GM19025 (cell line): ENCODE measurements around the gene RHBDD1.
A peak's percentile ranks its signal among the peaks of the same experiment; 100 is the strongest.
"Not testable (repeated sequence)": the region's sequence is repeated elsewhere in the genome, so short reads cannot be mapped to it uniquely, and the experiment has no call there.

ENCODE experiments used
- ATAC-seq: cut with Tn5 transposase; IDR thresholded peaks from one replicate; pipeline ENCODE4 v1.9.1; 2021; ENCODE audit warnings: mild to moderate bottlenecking, low read depth, moderate library complexity; ENCODE audit not compliant: unreplicated experiment

RHBDD1 gene

DNA sequence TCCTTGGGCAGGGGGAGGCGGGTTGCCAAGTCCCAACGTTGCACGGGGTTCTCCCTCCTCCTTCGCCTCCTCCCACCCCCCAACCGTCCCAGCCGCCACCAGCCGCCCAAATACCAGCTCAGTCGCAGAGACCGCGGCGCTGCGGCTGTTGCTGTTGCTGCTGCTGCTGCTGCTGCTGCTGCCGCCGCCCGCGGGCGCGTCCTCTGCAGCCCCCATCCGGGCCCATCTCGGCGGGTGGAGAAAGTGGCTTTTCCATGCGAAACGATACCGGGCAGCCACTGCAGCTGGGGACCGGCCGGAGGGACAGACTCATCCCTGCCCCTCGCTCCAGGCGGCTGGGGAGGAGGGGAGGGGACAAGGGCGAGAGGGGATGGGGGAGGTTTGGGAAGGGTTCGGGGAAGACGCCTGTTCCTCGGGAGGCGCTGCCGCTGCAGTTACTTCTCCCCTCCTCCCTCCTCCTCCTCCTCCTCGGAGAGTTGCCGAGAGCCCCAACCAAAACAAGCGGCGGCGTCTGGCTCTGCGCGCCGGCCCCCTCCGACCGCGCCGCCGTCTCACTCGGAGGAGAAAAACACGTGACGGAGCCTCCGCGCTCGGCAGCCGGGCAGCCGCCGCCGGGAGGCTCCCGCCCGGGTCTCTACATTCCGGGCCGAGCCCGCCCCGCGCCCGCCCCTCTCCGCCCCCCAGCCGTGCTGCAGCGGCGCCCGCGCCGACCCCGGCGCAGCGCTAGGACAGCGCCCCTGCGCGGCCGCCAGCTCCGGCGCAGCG, 36.5 kb upstream of the RHBDD1 start, which contains the start of gene IRS1:
TSS of gene IRS1 (minus strand) at position 610 of the 765 bp plus-strand sequence. CDS start 1,082 bp downstream, outside the sequence.
- peak; percentile 28 for ATAC-seq

DNA sequence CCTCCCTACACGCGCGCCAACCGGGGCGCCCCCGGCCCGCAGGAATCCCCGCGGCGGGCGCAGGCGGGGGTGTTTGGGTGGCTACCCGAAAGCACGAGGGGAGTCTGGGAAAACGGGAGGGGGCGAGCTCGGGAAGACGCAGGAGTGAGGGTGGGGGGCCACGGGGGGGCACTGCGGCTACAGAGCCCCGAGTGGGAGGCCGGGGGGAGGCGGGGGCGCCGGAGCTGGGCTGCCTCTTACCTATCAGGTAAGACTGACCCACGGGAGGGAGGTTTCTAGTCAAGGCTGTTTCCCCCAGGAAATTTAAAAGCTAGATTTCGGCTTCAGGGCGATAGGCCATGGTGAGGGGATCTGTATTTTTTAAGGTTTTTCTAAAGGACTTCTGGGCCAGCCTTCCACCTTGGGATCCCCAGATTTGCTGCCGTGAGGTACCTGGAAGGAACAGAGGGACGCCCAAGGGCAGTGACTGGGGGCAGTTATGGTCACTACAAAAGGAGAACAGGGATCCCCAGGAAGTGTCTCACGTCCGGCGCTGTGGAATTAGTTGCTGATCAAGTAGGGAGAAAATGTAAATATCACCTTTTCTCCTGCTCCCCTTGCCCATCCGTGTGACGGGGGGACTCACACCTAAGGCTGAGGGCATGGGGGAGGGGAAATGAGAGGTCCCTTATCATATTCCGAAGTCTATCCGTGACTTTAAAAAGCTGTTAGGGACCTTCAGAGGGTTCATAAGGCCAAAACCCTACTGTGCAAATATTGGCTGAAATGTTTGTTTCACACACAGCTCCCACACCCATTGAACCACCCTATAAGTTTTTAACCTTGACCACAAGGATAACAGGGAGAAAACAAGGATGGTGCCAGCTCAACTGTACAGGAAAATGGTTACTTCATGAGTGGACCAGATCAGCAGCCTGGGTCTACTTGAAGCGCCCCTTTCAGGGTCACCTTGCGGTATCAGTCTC, 35.6 kb upstream of the RHBDD1 start:
- no peak for ATAC-seq

GRCh38 chr2:226800941-226801784, 34.7 kb upstream of the RHBDD1 start:
- peak; percentile 77 for ATAC-seq

- no peak for ATAC-seq
These were observed 33.3 kb upstream of the RHBDD1 start for GRCh38 chr2:226802573-226802972.

DNA sequence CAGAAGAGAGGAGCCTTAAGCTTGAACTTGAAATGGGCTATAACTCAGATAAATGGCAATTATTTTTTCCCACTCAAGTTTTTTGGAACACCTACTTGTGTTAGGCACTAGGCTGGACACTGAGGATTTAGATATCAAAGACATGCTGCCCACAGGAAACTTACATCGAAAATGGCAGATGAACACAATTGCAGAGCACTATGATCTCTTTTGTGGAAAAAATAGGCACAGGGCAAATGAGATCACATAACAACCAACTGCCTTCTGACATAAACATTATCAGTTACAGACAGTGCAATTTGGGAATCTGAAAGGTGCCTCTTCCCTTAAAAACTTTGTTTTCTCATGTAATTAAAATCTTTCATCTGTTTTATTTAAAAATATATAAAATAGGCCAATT, 32.4 kb upstream of the RHBDD1 start:
- no peak for ATAC-seq

DNA sequence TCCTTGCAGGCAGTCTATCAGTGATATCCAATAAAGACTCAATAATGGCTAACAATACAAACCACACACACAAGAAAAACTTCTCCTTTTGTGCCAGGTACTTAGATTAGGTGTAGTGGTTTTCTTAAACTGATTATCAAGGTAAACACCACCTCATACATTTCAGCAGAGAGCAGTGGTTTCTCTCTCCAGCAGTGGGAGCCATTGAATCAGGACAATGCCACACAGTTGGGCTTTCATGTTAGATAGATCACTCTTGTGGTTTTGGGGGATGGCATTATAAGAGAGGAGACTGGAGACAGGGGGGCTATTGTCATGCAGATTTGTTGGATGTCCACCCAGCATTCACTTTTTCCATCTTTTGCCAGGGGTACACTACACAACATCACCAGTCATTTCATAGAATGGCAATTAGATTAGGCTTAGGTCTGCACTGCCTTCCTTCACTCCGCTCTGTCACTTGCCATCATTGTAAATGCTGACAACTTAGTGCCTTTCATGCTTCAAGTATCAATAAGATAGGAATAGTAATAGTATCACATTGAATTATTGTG, 22.6 kb upstream of the RHBDD1 start:
- ATAC-seq: no peak

DNA sequence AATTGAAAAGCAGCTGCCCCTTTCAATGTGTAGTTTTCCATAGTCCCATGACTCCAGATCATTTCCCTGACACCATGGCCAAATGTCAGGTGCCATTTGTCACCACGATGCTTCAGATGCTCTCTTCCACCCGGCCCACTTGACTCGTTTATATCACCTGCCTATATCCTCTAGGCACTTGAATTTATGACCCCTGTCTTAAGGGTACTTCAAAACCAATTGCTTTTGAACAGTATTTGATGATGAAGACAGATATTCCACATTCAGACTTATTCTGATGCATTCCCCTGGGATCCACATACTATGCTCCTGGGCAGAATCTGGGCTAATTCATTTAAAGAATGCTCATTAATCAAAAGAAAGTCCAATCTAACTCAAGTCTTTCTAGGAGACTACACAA, 16.9 kb upstream of the RHBDD1 start:
- no peak for ATAC-seq

DNA sequence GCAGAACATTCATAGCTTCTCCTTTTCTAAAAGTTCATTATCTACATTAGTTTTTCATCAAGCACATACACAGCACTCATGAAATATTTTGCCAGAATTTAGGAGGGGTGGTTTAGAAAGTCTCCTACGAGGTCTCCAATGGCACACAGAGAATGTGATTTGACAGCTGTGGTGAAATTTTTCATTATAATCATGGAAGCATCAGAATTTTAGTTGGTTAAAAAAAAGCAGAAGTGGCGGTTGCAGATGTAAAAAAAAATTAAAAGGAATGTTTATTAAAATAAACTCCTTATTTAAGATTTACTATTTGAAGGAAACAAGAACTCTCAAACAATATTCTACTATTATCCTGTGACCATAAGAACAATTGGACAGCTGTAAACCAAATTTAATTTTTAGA, 10.8 kb upstream of the RHBDD1 start:
- no peak for ATAC-seq

GRCh38 chr2:226828191-226828590, 7.7 kb upstream of the RHBDD1 start:
- ATAC-seq: no peak

GRCh38 chr2:226829721-226830631, 5.9 kb upstream of the RHBDD1 start:
- no peak for ATAC-seq

- no peak for ATAC-seq
These were observed 4.6 kb upstream of the RHBDD1 start for GRCh38 chr2:226831266-226831665.

GRCh38 chr2:226832061-226832460, 3.8 kb upstream of the RHBDD1 start:
- no peak for ATAC-seq

- ATAC-seq: not testable (repeated sequence)
These were observed 974 bp upstream of the RHBDD1 start for GRCh38 chr2:226834880-226835279.

- ATAC-seq: peak; percentile 27
These were observed 446 bp upstream of the RHBDD1 start for GRCh38 chr2:226835420-226835795.

GRCh38 chr2:226836548-226836885, 663 bp downstream of the RHBDD1 start:
- ATAC-seq: no peak

DNA sequence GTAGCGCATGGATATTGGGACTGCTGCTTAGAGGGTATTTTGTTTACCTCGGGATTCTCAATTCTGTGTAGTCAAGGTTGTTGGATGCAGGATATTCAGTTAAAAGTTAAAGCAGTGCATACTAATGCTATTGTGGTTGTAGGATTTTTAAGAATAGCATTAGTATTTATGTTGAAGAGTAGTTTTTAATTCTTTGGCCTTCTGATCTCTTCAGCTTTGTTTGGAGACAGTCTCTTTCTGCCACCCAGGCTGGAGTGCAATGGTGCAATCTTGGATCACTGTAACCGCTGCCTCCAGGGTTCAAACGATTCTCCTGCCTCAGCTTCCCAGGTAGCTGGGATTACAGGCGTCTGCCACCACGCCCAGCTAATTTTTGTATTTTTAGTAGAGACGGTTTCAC, 1.5 kb downstream of the RHBDD1 start:
- no peak for ATAC-seq

- no peak for ATAC-seq
These were observed 2.1 kb downstream of the RHBDD1 start for GRCh38 chr2:226837787-226838603.

GRCh38 chr2:226838722-226839121, 2.9 kb downstream of the RHBDD1 start:
- no peak for ATAC-seq
